Peyer's patch (tissue), 4 donors: ENCODE data around the gene C19orf73. TPM values are rescaled to one million over a fixed set of nuclear protein-coding genes. Genes with fewer than 3 reads are reported as not detected.

Experiments used
- DNase-seq, 3 donors: peaks; one replicate each; pipeline ENCODE4 v3.0.0-alpha.2; 2017 to 2019
- H3K27ac ChIP-seq, 4 donors: fragments of 200-600 bp; sonication (generic); one replicate each; pipeline ENCODE4 v1.5.1; 2016 to 2019
- H3K27me3 ChIP-seq, 2 donors: fragments of 200-600 bp; sonication (generic); one replicate each; pipeline ENCODE4 v1.5.1; 2019
- H3K36me3 ChIP-seq, 3 donors: fragments of 200-600 bp; sonication (generic); one replicate each; pipeline ENCODE4 v1.5.1; 2016 to 2019
- H3K4me1 ChIP-seq, 4 donors: fragments of 200-600 bp; sonication (generic); one replicate each; pipeline ENCODE4 v1.5.1; 2016 to 2019
- H3K4me3 ChIP-seq, 4 donors: fragments of 200-600 bp; sonication (generic); 1 replicate in 3 of 4; 2 replicates in 1 of 4; pipeline ENCODE4 v1.5.1; 2016 to 2019; ENCODE audit warnings: mild to moderate bottlenecking in 1 of 4
- H3K9me3 ChIP-seq, 4 donors: fragments of 200-600 bp; sonication (generic); one replicate each; pipeline ENCODE4 v1.5.1; 2016 to 2019; ENCODE audit warnings: mild to moderate bottlenecking in 1 of 4
- CTCF ChIP-seq, 6 experiments: fragments of 450-650 bp in 4 of 6; fragments of 200-600 bp in 2 of 6; sonication (generic) in 1 of 6; IDR thresholded peaks; one replicate each; pipeline ENCODE4 v1.5.1; 2017 to 2019; ENCODE audit warnings: antibody characterized with exemption in 6 of 6, mild to moderate bottlenecking in 3 of 6, moderate library complexity in 1 of 6
- POLR2A ChIP-seq, 2 donors: fragments of 450-650 bp; IDR thresholded peaks; one replicate each; pipeline ENCODE4 v1.5.1; 2017; ENCODE audit warnings: antibody characterized with exemption in 2 of 2, mild to moderate bottlenecking in 2 of 2, moderate library complexity in 2 of 2
- total RNA-seq, 4 donors: library from RNA; depleted of rRNA; stranded (reverse); fragments of >200 nt; gene quantifications; one replicate each; pipeline ENCODE4 v1.1.0, GENCODE V29; 2016

The C19orf73 gene
- total RNA-seq, 4 donors from 2014 or later: 3.6 to 6.1 (median 4.6) TPM; not detected in 1

DNA sequence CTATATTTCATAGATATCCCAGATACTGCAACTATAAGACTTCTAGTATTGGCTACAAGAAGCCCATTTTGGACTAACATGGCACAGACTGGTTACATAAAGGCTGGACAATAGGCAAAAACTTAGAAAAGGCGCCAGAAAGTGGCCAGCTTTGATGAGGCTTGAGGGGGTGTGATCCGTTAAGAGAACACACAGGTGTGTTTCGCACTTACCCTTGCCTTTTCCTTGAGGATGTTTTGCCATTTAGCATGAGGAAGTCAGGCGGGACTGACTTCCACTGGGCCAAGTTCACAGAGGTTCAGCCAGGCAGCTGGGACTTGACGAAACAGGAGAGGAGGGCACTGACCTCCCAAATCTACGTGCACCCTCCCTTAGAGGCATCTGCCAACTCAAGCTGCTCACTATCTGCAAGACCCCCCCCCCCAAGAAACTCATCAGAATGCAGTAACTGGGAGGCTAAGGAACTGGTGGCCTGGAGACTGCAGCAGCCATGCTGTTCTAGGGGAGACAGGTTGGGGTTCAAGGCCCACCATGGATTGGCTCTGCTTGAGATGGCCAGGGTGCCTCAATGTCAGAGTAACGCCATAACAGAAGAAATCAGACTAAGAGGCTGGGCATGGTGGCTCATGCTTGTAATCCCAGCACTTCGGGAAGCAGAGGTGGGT lies 9.2 kb downstream of the C19orf73 start:
- TF ChIP-seq CTCF (IDR thresholded peaks at IDR 0.05) (no peak), POLR2A (IDR thresholded peaks at IDR 0.05) (no peak)
- no peaks in the 10 kb centered on the region for H3K9me3 ChIP-seq
- H3K27me3 ChIP-seq: no peaks in the 10 kb centered on the region
- peaks cover 0 to 46% (median 0%) of the 10 kb centered on the region in 3 donors for H3K36me3 ChIP-seq
- no peak for DNase-seq
- no peak overlapping the region for H3K4me3 ChIP-seq
- H3K4me1 ChIP-seq: peaks cover 0 to 9% (median 7%) of the 10 kb centered on the region in 4 donors
- no peak overlapping the region for H3K27ac ChIP-seq

DNA sequence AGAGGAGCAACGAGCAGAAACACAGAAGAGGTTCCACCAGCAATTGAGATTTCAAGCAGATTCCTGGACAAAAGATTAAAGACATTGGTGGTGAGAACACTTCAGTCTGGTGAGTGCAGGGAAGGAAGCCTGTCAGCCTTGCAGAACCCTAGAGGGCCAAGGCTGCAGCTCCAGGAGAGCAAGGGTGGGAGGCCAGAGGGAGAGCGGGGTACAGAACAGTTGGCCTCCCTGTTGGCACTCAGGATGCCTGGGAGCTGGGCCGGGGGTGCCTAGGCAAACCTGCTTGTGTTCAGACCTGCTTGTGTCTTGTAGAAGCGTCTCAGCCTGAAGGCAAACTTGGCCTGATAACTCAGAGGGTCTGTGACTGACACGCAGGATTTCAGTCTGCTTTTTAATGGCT lies 9.9 kb downstream of the C19orf73 start:
- Histone ChIP-seq H3K4me1 (peaks cover 0 to 9% (median 6%) of the 10 kb centered on the region in 4 donors), H3K27me3 (no peaks in the 10 kb centered on the region), H3K9me3 (no peaks in the 10 kb centered on the region), H3K4me3 (no peak overlapping the region), H3K27ac (no peak overlapping the region), H3K36me3 (peaks cover 0 to 53% (median 0%) of the 10 kb centered on the region in 3 donors)
- TF ChIP-seq CTCF (IDR thresholded peaks at IDR 0.05) (no peak), POLR2A (IDR thresholded peaks at IDR 0.05) (no peak)
- DNase-seq: no peak

- DNase-seq: no peak
- Histone ChIP-seq H3K4me1 (no peaks in the 10 kb centered on the region), H3K27ac (no peak overlapping the region), H3K9me3 (no peaks in the 10 kb centered on the region), H3K4me3 (no peak overlapping the region), H3K36me3 (peaks cover 0 to 65% (median 0%) of the 10 kb centered on the region in 3 donors), H3K27me3 (no peaks in the 10 kb centered on the region)
- no peak for TF ChIP-seq CTCF (IDR thresholded peaks at IDR 0.05)
- TF ChIP-seq POLR2A (IDR thresholded peaks at IDR 0.05): no peak
Observed at GRCh38 chr19:49107625-49108459, 11.1 kb downstream of the C19orf73 start.

DNA sequence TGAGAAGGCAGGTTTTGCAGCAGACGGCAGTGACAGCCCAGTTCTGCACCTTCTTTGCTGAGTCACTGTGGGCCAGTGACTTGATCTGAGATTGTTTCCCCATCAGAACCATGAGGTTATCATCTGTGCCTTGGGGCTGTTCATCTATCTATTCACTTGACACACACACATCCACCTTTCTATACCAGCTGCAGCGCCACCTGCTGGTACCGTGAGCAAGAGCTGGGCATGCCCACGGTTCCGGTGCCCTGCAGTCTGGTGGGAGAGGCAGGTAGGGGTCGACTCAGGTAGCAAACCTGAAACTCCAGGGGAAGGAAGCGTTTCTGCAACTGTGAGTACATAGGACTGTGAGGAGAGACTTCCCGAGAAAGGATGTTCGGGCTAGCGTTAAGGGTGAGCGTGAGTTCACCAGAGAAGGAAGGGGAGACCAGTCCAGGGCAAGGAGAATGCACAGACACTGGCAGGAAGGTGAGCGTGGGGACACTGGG lies 12.3 kb downstream of the C19orf73 start:
- Histone ChIP-seq H3K27me3 (no peaks in the 10 kb centered on the region), H3K4me1 (no peaks in the 10 kb centered on the region), H3K9me3 (no peaks in the 10 kb centered on the region), H3K36me3 (peaks cover 0 to 76% (median 0%) of the 10 kb centered on the region in 3 donors), H3K4me3 (no peak overlapping the region), H3K27ac (no peak overlapping the region)
- DNase-seq: peak; percentile 69 to 81 (median 80)
- TF ChIP-seq CTCF (IDR thresholded peaks at IDR 0.05): peak; percentile 58 to 78 (median 72)
- no peak for TF ChIP-seq POLR2A (IDR thresholded peaks at IDR 0.05)

DNA sequence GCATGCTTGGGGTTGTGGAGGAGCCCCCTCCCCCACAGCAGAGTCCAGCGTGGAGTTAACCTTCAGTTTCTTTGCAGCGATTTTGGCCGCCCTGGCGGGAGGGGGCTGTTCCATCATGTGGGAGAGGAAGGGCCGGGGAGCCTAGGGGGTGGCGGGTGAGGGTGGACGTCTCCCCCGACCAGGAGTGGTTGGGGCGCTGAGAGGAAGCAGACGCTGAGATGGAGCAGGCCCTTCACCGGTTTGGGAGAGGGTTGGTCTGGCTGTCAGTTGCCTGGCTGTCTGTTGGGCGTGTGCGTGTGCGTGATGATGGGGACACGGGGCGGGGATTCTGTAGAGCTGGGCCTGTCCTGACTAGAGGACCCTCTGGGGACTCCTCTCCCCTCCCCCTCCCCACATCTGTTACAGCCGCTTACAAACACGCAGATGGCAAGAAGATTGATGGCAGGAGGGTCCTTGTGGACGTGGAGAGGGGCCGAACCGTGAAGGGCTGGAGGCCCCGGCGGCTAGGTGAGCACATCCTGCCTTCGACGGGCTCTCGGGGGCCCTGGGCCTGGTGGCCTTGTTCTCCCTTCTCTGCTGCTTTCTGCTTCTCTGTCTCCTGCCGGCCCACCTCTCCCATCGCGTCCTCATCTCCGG lies 14.6 kb downstream of the C19orf73 start:
- Histone ChIP-seq H3K27ac (no peak overlapping the region), H3K4me3 (no peak overlapping the region), H3K36me3 (peaks cover 0 to 100% (median 0%) of the 10 kb centered on the region in 3 donors), H3K27me3 (no peaks in the 10 kb centered on the region), H3K4me1 (no peaks in the 10 kb centered on the region), H3K9me3 (no peaks in the 10 kb centered on the region)
- TF ChIP-seq POLR2A (IDR thresholded peaks at IDR 0.05): no peak
- DNase-seq: no peak
